Measurements from ENCODE around the gene SLC4A7. TPM values are rescaled to one million over a fixed set of nuclear protein-coding genes. Genes with fewer than 3 reads are reported as not detected.
A peak's percentile ranks its signal among the peaks of the same experiment; 100 is the strongest.
"Not testable (repeated sequence)": the region's sequence is repeated elsewhere in the genome, so short reads cannot be mapped to it uniquely, and the experiment has no call there.

Gene SLC4A7
- total and polyA plus RNA-seq, 2 experiments from 2014 or later = 25.5 to 73.4 TPM

DNA sequence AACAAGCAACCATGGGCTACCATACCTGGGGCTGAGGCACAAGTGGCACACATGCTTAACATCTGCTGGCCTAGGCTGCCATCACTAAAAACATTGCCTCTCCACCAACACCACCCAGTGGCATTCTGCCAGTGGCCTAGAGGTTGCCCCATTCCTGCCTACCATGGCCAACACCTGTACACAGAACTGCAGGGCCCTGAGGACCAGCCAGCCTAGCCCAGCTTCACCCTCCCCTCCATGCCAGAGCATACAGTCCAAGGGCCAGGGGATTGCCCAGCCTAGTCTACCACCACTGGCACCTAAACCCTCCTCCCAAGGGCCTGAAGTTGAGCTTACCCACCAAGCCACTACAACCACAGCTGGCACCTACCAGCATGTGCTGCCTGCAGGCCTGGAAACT, 150.3 kb downstream of the SLC4A7 start:
- Histone ChIP-seq H3K79me2 (ENCODE audit: insufficient read depth) (no peaks in the 10 kb centered on the region), H2AFZ (no peak overlapping the region), H3K9me2 (ENCODE audit: insufficient read depth) (no peaks in the 10 kb centered on the region), H3K9ac (no peak overlapping the region), H3F3A (ENCODE audit: insufficient read depth) (peaks cover 16% of the 10 kb centered on the region; the same call in 1 of the 2 replicates), H3K27ac (no peak overlapping the region), H3K4me3 (no peak overlapping the region), H4K20me1 (ENCODE audit: insufficient read depth) (no peaks in the 10 kb centered on the region), H3K36me3 (ENCODE audit: low read depth) (peaks cover 12% of the 10 kb centered on the region; the same call in 1 of the 2 replicates), H3K4me2 (ENCODE audit: unreplicated experiment) (no peak overlapping the region), H3K4me1 (ENCODE audit: insufficient read depth) (no peaks in the 10 kb centered on the region), H3K27me3 (replicated peaks; ENCODE audit: insufficient read depth) (no peaks in the 10 kb centered on the region), H3K9me3 (ENCODE audit: low read depth) (no peaks in the 10 kb centered on the region)
- in situ Hi-C loops (cut with MboI) = no loop called here
- no peak for TF ChIP-seq EZH2 (IDR thresholded peaks at IDR 0.05; ENCODE audit: insufficient read depth, poor library complexity, severe bottlenecking)
- no peak for TF ChIP-seq EZH2phosphoT487 (IDR thresholded peaks at IDR 0.05; ENCODE audit: insufficient read depth, low read depth)
- DNase-seq = no peak

- H3K9me2 ChIP-seq (ENCODE audit: insufficient read depth); H3K9me3 ChIP-seq (ENCODE audit: low read depth); H3K27me3 ChIP-seq (replicated peaks; ENCODE audit: insufficient read depth); H3K4me2 ChIP-seq (ENCODE audit: unreplicated experiment); H3K4me3 ChIP-seq; H3K9ac ChIP-seq; DNase-seq; H3K79me2 ChIP-seq (ENCODE audit: insufficient read depth); H4K20me1 ChIP-seq (ENCODE audit: insufficient read depth); H3K27ac ChIP-seq; H2AFZ ChIP-seq; in situ Hi-C loops (cut with MboI): not testable (repeated sequence)
- WGBS, 2 experiments (ENCODE audit: low coverage in 1 of 2, low lambda C conversion rate in 2 of 2, missing lambda C conversion rate in 2 of 2) = 95 to 96% methylated on average over 4 of the region's 4 CpGs
- Histone ChIP-seq H3K4me1 (ENCODE audit: insufficient read depth) (peaks cover 35% of the 10 kb centered on the region), H3K36me3 (ENCODE audit: low read depth) (0 out of 2 replicates have a peak, but pooled peaks cover 12% of the 10 kb centered on the region), H3F3A (ENCODE audit: insufficient read depth) (peaks cover 39% of the 10 kb centered on the region)
Measured at GRCh38 chr3:27328982-27329762, 155.0 kb downstream of the SLC4A7 start.

- Histone ChIP-seq H3F3A (ENCODE audit: insufficient read depth) (peaks cover 39% of the 10 kb centered on the region), H3K4me2 (ENCODE audit: unreplicated experiment) (peak overlapping the region; percentile 76), H3K27ac (peak overlapping the region; percentile 83), H3K9me3 (ENCODE audit: low read depth) (no peaks in the 10 kb centered on the region), H3K4me3 (peak overlapping the region; percentile 45), H2AFZ (no peak overlapping the region), H3K79me2 (ENCODE audit: insufficient read depth) (no peaks in the 10 kb centered on the region), H3K27me3 (replicated peaks; ENCODE audit: insufficient read depth) (no peaks in the 10 kb centered on the region), H4K20me1 (ENCODE audit: insufficient read depth) (no peaks in the 10 kb centered on the region), H3K9ac (peak overlapping the region; percentile 55), H3K4me1 (ENCODE audit: insufficient read depth) (peaks cover 37% of the 10 kb centered on the region), H3K9me2 (ENCODE audit: insufficient read depth) (no peaks in the 10 kb centered on the region), H3K36me3 (ENCODE audit: low read depth) (0 out of 2 replicates have a peak, but pooled peaks cover 12% of the 10 kb centered on the region)
- TF ChIP-seq EZH2phosphoT487 (IDR thresholded peaks at IDR 0.05; ENCODE audit: insufficient read depth, low read depth) (no peak), EZH2 (IDR thresholded peaks at IDR 0.05; ENCODE audit: insufficient read depth, poor library complexity, severe bottlenecking) (no peak)
- WGBS, 2 experiments (ENCODE audit: low coverage in 1 of 2, low lambda C conversion rate in 2 of 2, missing lambda C conversion rate in 2 of 2) = 33 to 35% methylated on average over 8 of the region's 8 CpGs
- in situ Hi-C loops (cut with MboI) = no loop called here
- peak; percentile 95 for DNase-seq
Measured at GRCh38 chr3:27326629-27327545, 157.3 kb downstream of the SLC4A7 start.

DNA sequence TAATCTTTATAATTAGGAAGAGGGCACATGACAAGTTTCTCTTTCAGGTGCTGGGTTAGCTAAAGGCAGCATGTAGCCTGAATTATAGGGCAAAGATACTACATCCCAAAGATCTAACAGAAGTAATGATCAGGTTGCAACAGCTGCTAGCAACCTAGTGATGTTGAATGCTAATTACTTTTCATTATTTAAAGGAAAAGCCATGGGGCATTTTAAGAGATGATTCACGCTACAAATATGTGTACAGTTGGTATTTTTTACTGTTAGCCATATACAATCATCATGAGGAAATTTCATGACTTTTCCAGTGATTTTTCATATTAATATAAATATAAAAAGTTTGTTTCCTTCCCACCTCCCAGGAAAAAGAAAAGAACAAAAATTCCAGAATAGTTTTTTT, 158.0 kb downstream of the SLC4A7 start:
- 3 to 19% methylated on average over 1 of the region's 1 CpG for WGBS, 2 experiments (ENCODE audit: low coverage in 1 of 2, low lambda C conversion rate in 2 of 2, missing lambda C conversion rate in 2 of 2)
- H3K9ac ChIP-seq = peak overlapping the region; percentile 55

More for the DNA sequence above, 158.0 kb downstream of the SLC4A7 start:
- H3K36me3 ChIP-seq (ENCODE audit: low read depth) = 0 out of 2 replicates have a peak, but pooled peaks cover 12% of the 10 kb centered on the region
- H3K79me2 ChIP-seq (ENCODE audit: insufficient read depth) = no peaks in the 10 kb centered on the region
- H3K4me1 ChIP-seq (ENCODE audit: insufficient read depth) = peaks cover 37% of the 10 kb centered on the region
- H3K9me3 ChIP-seq (ENCODE audit: low read depth) = no peaks in the 10 kb centered on the region
- in situ Hi-C loops (cut with MboI) = no loop called here
- H3K27ac ChIP-seq = peak overlapping the region; percentile 83
- H3K9me2 ChIP-seq (ENCODE audit: insufficient read depth) = no peaks in the 10 kb centered on the region
- H3K4me3 ChIP-seq = peak overlapping the region; percentile 45
- H3F3A ChIP-seq (ENCODE audit: insufficient read depth) = peaks cover 36% of the 10 kb centered on the region
- no peaks in the 10 kb centered on the region for H3K27me3 ChIP-seq (replicated peaks; ENCODE audit: insufficient read depth)
- peak; percentile 63 for DNase-seq
- peak overlapping the region; percentile 76 for H3K4me2 ChIP-seq (ENCODE audit: unreplicated experiment)
- H4K20me1 ChIP-seq (ENCODE audit: insufficient read depth) = no peaks in the 10 kb centered on the region
- no peak for TF ChIP-seq EZH2 (IDR thresholded peaks at IDR 0.05; ENCODE audit: insufficient read depth, poor library complexity, severe bottlenecking)
- H2AFZ ChIP-seq = no peak overlapping the region
